GM12873 (cell line): Measurements from ENCODE around the gene GAST.

Experiments
- TF ChIP-seq, protein P1 (sequence below): IDR thresholded peaks from 2 replicates; pipeline ENCODE4 v1.5.1; 2012; ENCODE audit warnings: low read depth, mild to moderate bottlenecking, moderate library complexity, low read length, control low read depth; ENCODE audit not compliant: insufficient read depth; ENCODE audit errors: missing control alignments

GAST gene

DNA sequence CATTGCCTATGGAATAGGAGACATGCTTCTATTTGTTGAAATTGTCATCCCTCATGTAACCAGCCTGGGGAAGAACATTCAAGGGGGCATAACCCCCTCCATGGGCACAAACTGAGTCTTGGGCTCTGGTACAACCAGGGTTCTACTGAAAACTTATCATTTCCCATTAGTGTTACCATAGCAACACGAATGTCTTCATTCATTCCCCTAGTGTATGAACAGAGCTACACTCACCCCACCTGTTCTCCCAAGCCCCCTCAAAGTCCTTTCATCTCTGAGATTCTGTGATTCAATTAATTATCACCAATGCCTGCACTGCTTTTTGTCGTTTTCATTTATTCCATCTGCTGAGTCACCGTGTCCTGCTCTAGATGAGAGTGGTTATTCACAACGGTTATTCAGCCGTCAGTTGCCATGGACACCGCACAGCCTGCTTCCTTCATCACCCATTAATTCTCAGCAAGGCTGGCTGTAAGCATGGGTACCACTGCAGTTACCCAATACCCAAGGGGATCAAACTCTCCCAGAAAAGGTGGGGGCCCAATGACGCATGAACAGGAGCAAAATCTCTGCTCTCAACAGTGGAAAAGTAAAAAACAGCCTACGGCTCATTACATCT is 1.6 kb upstream of the GAST start:
- TF ChIP-seq, protein P1, sequence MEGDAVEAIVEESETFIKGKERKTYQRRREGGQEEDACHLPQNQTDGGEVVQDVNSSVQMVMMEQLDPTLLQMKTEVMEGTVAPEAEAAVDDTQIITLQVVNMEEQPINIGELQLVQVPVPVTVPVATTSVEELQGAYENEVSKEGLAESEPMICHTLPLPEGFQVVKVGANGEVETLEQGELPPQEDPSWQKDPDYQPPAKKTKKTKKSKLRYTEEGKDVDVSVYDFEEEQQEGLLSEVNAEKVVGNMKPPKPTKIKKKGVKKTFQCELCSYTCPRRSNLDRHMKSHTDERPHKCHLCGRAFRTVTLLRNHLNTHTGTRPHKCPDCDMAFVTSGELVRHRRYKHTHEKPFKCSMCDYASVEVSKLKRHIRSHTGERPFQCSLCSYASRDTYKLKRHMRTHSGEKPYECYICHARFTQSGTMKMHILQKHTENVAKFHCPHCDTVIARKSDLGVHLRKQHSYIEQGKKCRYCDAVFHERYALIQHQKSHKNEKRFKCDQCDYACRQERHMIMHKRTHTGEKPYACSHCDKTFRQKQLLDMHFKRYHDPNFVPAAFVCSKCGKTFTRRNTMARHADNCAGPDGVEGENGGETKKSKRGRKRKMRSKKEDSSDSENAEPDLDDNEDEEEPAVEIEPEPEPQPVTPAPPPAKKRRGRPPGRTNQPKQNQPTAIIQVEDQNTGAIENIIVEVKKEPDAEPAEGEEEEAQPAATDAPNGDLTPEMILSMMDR = no peak

DNA sequence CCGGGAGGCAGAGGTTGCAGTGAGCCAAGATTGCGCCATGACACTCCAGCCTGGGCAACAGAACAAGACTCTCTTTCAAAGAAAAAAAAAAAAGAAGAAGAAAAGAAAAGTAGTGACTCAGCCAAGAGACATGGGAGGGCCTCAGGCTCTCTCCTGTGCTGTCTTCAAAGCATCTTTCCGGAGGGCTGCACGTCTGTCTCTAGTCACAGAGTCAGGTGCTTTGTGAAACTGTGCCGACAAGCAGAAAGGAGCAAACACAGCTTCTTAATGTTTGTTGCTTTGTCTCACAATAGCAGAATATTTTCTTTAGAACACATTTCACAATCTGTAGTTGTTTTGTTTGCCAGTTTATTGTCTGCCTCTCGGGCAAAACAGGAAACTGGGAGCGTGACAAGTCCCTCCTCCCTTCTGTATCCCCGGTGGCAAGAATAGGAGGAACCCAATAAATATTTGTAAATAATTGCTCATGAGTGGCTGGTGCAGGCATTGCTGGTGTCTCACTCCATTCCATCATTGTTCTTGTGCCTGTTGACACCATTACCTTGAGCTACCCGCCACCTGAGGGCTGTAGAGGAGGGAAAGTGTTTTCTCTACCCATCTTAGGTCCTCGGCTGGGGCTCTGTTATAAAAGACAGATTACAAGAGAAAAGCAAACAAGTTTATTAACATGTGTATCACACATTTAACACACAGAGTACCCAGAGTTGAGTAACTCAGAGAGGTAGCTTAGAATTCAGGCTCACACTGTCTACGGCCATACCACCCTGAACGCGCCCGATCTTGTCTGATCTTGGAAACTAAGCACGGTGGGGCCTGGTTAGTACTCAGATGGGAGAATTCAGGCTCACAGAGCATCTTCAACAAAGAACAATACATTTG is 5.5 kb downstream of the GAST start:
- TF ChIP-seq, protein P1 = no peak

DNA sequence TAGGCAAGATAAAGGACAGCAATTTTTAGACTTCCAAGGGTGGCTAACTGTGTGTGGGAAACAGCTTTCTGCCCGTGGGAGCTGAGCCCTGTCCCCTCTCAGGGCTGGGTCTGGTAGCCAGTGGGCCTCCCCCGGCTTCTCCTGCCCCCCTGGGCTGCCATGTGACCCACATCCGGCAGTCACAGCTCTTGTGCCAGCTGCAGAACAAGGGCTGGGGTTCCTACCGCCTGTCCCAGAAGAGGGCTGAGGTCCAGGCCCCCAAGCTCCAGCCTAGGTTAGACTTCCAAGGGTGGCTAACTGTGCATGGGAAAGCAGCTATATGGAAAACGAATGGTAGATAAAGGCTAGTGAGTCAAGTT is 6.1 kb downstream of the GAST start:
- TF ChIP-seq, protein P1 = no peak

DNA sequence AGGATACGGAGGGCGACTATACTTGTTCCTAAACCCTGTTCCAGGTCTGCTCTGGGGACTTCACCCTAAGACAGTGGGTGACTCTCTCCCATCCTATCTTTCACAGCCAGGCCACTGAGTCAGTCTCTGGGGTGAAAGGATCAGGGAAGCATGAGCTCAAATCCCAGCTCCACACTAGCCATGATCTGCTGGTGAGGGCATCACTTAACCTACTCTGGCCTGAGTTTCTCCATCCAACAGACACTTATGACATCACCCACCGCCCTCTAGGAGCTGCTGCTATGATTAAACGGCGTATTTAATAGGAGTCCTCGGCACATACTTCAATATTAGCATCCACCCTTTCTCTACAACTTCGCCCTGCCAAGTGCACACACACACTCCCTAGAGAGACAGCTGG is 10.1 kb downstream of the GAST start:
- TF ChIP-seq, protein P1 = no peak

DNA sequence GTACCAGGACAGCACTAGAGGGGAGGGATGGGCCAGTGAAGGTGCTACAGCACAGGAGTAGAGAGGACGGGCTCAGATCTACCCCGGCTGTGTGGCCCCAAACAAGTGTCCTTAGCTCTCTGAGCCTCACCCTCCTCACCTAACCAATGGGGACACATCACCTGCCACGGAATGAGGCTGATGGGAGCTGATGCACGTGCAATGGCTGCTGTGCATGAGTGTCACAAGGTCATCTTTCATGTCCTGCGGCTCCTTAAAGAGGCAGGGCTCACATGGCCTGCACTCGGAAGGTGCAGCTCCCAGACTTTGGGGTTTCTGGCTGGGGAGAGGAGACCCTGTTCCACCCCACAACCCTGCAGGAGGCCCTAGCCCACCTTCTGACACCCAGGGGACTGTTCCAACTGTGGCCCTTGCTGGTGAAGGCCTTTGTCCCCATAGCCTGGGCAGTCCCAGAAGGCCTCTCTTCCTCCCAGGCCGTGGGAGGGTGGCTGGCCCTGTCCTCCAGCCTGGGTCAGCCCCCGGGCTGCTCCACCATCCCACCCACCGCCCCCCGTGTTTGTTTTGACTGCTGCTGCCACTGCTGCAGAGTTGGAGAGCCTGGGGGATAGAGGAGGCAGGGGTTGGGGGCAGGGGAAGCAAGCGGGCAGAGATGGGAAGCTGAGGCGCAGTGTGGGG is 11.8 kb downstream of the GAST start:
- TF ChIP-seq, protein P1 = no peak

DNA sequence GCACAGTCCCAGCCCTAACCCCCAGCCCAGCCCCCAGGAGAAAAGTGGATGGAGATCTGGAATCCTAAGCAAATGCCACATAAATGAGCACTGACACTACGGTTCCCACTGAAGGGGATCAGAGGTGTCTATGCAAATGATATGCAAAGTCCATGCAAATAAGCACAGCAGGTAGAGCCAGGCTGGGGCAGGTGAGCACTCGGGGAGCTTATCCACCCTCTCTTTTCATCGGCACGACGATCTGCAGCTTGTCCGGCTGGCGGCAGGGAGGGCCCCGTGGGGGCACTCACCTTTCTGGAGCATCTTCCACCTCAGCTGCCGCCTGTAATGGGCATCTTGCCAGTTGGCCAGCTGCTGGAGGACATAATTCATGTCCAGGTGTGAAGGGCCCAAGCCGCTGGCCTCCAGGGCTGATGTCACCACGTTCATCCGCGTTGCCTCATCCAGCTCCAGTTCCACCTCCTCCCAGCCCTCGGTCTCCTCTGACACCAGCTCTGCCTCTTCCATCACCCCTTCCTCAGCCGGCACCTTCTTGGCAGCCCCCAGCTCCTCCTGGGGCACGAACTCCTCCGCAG is 12.4 kb downstream of the GAST start:
- TF ChIP-seq, protein P1 = no peak

DNA sequence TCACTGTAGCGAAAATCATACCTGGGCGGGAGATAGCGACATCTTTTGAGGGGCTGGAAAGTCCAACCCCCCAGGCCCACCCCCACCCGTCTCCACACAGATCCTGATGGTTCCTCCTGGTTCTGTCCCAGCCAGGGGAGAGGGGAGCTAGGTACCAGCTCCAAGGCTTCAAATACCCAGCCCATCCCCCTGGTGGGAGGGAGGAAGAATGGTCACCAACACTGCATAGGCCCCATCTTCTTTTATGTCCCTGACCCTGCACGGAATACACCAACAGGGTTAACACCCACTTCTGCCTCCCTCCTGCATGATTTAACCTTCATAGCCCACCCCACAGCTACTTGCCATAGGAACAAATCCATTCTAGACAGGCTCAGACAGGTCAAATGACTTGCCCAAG is 13.0 kb downstream of the GAST start:
- TF ChIP-seq, protein P1 = no peak
